Activated T-helper 1 cell treated with anti-CD3 and anti-CD28 coated beads, Interleukin-2, amount 50 U/mL, for 16 hours (primary cell): ENCODE measurements around the gene SIK3.
"Not testable (repeated sequence)": the region's sequence is repeated elsewhere in the genome, so short reads cannot be mapped to it uniquely, and the experiment has no call there.

Experiments
- DNase-seq, 2 donors: peaks; one replicate each; pipeline ENCODE4 v3.0.0-alpha.2; 2020; ENCODE audit warnings: low read depth in 1 of 2, low spot score in 1 of 2

SIK3 gene

DNA sequence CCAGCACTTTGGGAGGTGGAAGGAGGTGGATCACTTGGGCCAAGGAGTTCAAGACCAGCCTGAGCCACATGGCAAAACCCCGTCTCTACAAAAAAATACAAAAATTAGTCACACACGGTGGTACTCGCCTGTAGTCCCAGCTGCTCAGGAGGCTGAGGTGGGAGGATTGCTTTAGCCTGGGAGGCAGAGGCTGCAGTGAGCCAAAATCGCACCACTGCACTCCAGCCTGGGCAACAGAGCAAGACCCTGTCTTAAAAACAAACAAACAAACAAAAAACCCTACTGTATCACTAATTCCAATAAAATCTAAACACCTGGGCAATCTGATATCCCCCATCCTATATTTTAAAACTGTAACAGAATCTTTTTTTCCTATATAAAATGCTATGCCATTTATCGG is 51.6 kb downstream of the SIK3 start:
- not testable (repeated sequence) for DNase-seq

DNA sequence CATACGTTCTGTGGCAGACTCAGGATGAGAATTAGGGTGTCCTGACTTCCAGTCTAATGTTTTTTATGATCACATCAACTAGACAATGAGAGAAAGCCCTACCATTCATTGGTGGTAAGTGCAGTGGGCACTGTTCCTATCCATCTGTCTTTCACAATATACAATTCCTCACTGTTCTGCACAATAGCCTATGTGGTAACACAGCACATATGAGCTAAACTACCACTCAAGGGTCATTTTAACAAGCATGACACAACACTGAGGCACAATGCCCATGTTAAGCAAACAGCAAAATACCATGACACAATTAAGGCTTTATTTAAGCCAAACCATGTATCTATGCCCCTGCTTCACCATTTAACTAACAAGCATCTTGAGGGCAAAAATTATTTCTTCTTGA is 52.3 kb downstream of the SIK3 start:
- DNase-seq = no peak

- no peak for DNase-seq
Measured at GRCh38 chr11:117045196-117045595, 53.0 kb downstream of the SIK3 start.

DNA sequence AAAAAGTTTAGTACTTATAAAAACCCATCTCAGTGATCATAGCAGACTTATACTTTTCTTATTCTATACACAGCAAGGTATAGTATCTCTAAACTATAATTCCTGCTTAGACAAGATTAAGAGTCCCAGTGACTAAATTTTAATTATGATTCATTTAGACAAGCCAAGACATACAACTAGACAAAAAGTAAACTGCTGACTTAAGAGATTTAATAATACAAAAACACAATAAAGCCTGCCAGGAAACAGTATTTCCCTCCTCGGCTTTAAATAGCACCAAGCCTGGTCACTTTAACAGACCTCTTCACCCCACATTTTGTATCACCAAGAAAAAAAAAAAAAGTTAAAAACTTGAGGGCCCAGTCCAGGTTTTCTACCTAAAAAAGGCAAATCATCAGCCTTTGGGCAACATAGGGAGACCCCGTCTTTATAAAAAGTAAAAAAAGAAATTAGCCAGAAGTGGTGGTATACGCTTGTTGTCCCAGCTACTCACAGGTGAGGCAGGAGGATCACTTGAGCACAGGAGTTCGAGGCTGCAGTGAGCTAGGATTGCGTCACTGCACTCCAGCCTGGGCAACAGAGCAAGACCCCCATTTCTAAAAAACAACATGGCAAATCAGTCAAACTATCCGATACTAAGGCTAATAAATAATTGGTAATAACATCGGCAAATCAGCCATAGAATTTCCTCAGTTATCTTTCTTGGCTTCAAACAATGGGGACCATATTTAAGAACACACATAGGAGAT is 53.8 kb downstream of the SIK3 start:
- no peak for DNase-seq

DNA sequence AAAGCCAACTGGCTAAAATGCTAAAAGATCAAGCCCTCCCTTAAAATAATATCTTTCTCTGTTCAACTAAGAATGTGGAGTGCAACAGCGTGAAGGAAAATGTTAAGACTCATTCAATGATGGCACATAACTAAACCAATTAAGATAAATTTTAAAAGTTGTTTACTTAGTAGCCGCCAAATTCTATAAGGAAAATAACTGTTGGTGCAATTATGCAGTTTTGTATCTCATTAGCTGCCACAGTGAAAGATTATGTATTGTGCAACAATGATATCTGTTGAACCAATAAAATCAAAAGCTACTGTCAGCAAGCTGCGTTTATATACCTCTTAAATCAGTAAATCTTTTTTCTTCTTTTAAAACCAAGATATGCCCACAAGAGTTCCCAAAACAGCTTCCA is 55.5 kb downstream of the SIK3 start:
- no peak for DNase-seq

DNA sequence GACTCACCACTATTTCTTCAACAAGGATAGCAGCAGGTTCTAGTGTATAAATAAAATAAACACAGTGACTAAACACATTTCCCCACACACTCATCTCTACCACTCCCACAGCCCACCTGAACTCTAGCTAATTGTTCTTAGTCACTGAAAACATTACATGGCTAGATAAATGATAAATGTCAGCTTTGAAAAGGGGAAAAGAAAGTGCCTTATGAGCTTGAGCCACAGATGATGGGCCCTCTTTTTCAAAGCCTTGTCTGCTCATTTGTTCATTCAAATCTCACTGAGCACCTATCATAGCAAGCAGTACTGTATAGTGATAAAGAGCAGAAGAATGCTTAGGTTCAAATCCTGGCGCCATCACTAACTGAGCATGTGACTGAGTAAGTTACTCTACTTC is 58.3 kb downstream of the SIK3 start:
- no peak for DNase-seq

- no peak for DNase-seq
Measured at GRCh38 chr11:117039270-117039669, 59.0 kb downstream of the SIK3 start.

DNA sequence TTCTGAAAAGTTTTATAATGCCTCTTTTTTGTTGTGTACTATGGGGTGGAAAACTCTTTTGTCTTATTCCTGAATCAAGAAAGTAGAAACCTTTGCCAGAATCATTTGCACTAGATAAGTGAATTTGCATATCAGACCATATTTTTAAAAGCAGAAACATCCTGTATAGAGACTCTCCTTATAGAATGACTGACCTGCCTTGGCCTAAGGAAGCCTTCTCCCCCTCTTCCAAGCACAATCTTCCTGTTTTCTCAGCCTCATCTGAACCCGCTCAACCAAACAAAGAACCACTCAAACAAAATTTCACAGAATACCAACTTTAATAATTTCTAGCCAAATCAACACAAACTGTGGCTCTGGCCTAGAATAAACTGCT is 60.3 kb downstream of the SIK3 start:
- no peak for DNase-seq

GRCh38 chr11:117037279-117037974 is 60.8 kb downstream of the SIK3 start:
- no peak for DNase-seq

DNA sequence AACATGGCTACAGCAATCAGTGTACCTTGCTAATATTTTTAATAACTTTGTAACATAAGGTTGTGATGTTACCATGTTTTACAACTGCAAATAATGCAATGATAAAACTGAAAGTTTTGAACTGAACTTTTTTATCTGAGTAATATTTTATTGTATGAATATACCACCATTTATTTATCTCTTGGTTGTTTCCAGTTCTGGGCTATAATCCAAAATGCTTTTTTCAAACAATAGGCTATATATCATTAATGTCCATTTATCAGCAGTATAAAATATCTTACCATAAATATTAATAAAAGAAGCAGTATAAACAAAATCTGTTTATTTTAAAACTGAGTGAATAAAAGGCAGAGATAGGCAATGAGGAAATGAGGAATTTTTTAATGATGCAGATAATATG is 63.3 kb downstream of the SIK3 start:
- DNase-seq = no peak

DNA sequence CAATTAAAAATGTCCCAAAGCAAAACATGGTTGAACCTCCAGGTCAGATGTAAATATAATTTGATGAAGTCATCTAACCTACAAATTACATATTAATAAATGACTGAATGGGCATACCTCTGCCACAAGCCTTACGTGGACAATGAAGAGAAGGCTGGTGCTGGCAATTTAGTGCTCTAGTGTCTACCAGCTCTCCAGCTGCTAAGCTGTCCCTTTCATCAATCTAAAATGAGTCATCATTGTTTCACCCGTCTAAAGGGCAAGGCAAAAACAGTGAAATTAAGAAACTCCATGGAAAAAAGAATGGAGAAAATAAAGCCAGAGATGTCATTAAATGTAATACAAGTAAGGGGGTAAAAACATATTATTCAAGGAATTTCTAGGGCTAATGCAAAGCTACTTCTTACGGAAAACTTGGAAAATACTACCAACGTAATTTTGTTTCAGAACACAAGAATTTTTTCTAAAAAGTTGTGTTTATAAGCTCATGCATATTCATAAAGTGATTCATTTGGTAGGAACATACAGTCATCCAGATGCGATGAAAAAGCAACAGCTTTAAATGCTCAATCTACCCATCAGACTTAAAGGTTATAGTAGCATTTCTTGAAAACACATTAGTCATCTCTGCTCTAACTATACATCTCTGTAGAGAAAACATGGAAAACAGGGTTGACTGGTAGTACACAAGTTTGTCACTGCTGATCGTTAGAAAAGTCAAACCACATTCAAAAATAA is 71.5 kb downstream of the SIK3 start:
- no peak for DNase-seq

DNA sequence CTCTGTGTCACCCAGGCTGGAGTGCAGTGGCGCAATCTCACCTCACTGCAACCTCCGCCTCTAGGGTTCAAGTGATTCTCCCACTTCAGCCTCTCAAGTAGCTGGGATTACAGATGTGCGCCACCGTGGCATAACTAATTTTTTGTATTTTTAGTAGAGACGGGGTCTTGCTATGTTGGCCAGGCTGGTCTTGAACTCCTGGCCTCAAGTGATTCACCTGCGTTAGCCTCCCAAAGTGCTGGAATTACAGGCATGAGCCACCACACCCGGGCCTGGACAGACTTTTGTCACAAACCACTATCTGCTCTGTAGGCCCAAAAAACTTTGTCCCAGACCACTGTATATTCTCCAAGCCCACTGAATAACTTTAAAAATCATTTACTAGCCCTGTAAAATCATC is 74.5 kb downstream of the SIK3 start:
- not testable (repeated sequence) for DNase-seq

GRCh38 chr11:117023178-117023577 is 75.0 kb downstream of the SIK3 start:
- DNase-seq = no peak

GRCh38 chr11:117022526-117022925 is 75.7 kb downstream of the SIK3 start:
- no peak for DNase-seq

GRCh38 chr11:117020869-117021564 is 77.2 kb downstream of the SIK3 start:
- no peak for DNase-seq

- DNase-seq = no peak
Measured at GRCh38 chr11:117020287-117020686, 77.9 kb downstream of the SIK3 start.

DNA sequence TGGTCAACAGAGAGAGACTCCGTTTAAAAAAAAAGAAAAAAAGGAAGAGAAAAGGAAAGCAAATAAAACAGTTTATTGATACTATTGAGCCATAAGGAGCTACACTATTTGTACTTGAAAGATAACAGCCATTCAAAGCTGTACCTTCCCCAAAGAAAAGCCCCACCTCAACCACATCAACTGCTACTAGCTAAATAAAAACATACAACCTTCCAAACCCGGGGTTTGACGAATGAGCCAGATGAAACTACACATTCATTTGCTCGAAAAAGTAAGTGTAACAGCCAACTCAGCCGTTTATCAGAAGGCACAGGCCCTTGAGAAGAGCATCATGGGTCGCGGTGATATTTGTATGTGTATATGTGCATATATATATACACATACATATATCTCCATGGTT is 78.4 kb downstream of the SIK3 start:
- no peak for DNase-seq

- no peak for DNase-seq
Measured at GRCh38 chr11:117017456-117017855, 80.8 kb downstream of the SIK3 start.

DNA sequence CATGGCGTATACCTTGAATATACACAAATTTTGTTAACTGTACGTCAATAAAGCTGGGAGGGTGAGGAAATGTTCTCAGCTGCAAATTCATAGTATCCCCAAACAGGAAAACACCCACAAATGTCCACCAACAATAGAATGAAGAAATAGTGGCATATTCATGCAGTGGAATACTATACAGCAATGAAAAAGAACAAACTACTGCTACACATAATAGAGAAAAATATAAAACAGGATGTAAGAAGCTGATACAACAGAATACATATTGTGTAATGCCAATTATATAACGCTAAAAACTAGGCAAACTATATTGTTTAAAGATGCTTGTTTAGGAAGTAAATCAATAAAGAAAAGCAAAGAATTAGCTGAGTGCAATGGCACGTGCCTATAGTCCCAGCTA is 81.5 kb downstream of the SIK3 start:
- DNase-seq = no peak

GRCh38 chr11:117016246-117016645 is 82.0 kb downstream of the SIK3 start:
- no peak for DNase-seq

- no peak for DNase-seq
Measured at GRCh38 chr11:117011541-117011898, 86.7 kb downstream of the SIK3 start.
